Cardiac fibroblast (primary cell): Measurements from ENCODE around the gene WWTR1.

Experiments
- DNase-seq, 2 donors: peaks; one replicate each; pipeline versions ENCODE4 v3.0.0 to v3.0.0-alpha.2; 2010; ENCODE audit warnings: low read depth in 2 of 2
- H3K4me3 ChIP-seq, 2 donors: replicated peaks in 1 of 2; 1 replicate in 1 of 2; 2 replicates in 1 of 2; pipeline ENCODE4 v1.5.1; 2011; ENCODE audit warnings: low read depth in 2 of 2, low read length in 2 of 2, mild to moderate bottlenecking in 2 of 2, moderate library complexity in 1 of 2
- TF ChIP-seq, protein P1 (sequence below): IDR thresholded peaks from one replicate; pipeline ENCODE4 v1.5.1; 2011; ENCODE audit warnings: low read depth, mild to moderate bottlenecking, low read length, inconsistent platforms

The WWTR1 gene

DNA sequence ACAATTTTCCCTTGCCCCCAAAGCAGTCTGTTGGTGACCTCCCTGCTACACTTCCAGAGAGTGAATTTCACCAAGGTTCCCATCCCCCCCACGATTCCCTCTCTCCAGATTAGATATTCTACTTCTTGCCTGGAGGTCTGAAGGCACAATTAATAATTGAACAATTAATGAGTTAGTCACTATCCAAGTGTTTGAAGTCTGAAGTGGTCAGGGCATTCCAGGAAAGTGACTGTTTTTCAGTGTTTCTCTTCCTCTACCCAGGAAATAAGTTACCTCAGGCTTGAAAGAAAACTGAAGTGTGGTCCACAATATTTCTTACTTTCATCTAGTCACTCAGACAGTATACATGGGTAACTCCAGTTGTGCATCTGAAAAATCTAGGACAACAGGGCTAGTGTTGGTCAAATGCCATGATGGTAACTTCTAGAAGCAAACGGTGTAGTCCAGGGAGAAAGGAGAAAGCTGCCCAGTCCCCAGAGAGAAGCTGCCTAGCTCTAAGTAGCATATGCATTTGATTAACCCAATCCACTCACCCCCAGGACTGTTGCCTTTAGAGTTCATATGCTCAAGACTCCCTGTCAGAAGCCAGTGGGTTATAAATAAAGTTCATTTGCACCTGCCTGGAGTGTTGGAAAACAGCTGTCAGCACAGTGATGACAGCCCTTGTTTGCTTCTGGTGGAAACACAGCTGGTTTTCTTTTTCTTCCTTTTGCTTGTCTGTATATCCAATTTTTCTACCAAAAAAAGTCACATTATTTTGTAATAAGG, 185.6 kb downstream of the WWTR1 start:
- no peak overlapping the region for H3K4me3 ChIP-seq
- DNase-seq, result peak in 1 of 2 donors; percentile 49
- TF ChIP-seq, protein P1, sequence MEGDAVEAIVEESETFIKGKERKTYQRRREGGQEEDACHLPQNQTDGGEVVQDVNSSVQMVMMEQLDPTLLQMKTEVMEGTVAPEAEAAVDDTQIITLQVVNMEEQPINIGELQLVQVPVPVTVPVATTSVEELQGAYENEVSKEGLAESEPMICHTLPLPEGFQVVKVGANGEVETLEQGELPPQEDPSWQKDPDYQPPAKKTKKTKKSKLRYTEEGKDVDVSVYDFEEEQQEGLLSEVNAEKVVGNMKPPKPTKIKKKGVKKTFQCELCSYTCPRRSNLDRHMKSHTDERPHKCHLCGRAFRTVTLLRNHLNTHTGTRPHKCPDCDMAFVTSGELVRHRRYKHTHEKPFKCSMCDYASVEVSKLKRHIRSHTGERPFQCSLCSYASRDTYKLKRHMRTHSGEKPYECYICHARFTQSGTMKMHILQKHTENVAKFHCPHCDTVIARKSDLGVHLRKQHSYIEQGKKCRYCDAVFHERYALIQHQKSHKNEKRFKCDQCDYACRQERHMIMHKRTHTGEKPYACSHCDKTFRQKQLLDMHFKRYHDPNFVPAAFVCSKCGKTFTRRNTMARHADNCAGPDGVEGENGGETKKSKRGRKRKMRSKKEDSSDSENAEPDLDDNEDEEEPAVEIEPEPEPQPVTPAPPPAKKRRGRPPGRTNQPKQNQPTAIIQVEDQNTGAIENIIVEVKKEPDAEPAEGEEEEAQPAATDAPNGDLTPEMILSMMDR, result no peak

DNA sequence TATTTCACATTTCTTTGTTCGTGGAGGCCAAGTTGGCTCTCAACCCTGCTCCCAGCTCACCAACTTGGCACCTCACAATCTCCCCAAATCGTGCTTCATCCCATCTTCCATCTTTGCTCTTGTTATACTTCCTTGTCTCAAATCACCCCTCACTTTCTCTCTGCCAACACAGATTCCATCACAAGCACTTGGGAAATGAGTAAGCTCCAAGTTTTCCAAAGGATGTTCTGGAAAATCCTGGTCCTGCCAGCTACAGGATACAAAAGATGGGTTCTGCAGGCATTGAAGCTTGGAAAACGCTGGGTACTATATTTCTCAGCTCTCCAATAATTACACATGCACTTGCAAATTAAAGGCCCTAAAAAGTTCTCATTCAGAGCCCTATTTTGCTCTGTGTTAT, 187.4 kb downstream of the WWTR1 start:
- TF ChIP-seq, protein P1, result no peak
- H3K4me3 ChIP-seq, result no peak overlapping the region
- peak in 1 of 2 donors; percentile 20 for DNase-seq

DNA sequence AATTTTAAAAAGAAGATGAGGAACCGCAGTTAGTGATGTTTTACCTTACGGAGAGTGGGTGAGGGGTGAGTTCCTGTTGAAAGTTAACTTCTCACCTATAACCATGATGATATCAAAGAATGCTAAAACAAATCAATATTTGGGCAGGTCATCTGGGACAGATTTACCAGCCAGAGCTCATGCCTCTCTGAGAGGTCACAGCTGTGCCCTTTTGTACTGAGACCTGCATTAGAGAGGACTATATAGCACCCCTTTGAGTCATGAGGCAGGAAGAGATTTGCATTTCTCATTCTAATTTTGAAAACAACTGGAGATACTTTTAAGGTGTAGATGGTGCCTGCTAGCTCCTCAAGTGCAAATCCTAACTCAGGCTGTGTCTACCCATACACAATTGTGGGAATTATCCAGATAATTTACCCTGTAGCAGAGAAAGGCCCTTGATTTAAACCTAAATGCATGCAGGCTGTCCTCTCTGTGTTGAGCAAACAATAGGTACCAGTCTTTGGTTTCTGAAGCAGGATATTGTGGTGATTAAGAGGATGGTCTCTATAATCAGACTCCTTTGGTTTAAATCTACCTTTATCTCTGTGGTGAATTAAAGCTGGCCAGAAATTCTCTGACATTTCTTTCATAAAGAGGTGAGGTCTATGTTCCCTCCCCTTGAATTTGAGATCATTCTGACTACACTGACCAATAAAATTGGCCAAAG, 189.2 kb downstream of the WWTR1 start:
- DNase-seq, result no peak
- H3K4me3 ChIP-seq, result no peak overlapping the region
- TF ChIP-seq, protein P1, result no peak
